ENCODE measurements around the gene RAD9B.
"Not testable (repeated sequence)": the region's sequence is repeated elsewhere in the genome, so short reads cannot be mapped to it uniquely, and the experiment has no call there.

Gene RAD9B

GRCh38 chr12:110501752-110502738 is at the start of gene RAD9B, which contains the start of gene VPS29:
RAD9B (plus strand) TSS chr12:110502331; CDS start chr12:110502338, 7 bp downstream.
VPS29 (minus strand) TSS chr12:110502111; CDS start chr12:110502051, 60 bp downstream.
- DNase-seq (ENCODE audit: low read depth), result peak; percentile 97

DNA sequence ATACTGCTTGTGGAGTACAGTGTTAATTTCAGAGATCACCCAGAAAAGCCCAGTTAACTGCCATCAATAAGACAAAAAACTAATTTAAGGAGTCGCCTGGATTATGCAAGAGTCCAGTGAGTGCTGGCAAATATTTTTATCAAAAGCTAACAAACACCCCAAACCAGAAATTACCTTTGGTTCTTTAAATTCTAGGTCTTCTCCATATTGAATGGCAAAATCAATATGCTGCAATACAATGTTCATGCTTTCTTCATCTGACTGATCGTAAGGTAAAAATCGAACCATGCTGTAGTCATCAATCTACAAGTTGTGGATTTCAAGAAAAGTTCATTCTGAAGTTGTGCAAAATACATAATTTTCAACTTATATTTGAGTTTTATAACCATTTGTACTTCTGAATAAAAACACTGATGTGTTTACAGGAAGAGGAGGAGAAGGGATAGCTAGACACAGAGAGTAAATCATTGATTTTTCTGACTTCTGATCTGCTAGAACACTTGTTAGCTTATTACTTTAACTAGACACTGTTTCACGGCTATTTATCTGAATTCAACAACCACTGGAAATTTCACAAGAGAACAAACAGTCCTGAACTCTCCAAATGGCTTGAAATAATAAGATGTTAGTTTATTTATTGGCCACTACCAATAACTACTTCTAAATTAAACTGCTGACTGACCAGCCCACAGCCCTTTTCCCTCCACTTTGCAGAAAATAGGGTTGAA is 48.4 kb upstream of the RAD9B start:
- DNase-seq (ENCODE audit: low read depth), result no peak

DNA sequence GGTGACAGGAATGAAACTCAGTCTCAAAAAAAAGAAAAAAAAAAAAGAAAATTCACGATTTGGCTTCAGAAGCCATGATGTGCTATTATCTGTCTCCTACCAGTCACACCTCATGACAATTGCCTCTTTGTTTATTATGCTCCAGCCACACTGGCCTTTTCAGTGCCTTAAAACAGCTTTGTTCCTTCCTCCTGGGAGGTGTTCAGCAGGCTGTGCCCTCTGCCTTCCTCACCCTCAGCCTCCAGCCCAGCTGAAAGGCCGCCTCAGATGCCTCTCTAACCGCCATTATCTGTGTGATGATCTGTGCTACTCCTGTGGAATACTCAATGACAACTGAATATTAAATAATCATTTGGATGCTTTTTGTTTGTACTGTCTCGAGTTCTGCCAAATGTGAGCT is 43.4 kb upstream of the RAD9B start:
- no peak for DNase-seq (ENCODE audit: low read depth)

DNA sequence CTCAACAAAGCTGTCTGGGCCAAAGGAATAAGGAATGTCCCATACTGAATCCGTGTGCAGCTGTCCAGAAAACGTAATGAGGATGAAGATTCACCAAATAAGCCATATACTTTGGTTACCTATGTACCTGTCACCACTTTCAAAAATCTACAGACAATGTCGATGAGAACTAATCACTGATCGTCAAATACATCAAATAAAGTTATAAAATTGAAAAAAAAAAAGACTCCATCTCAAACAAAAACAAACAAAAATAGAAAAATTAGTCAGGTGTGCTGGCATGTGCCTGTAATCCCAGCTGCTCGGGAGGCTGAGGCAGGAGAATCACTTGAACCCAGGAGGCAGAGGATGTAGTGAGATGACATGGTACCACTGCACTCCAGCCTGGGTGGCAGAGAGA is 40.9 kb upstream of the RAD9B start:
- not testable (repeated sequence) for DNase-seq (ENCODE audit: low read depth)

GRCh38 chr12:110465024-110465423 is 37.1 kb upstream of the RAD9B start:
- no peak for DNase-seq (ENCODE audit: low read depth)

GRCh38 chr12:110465765-110466164 is 36.4 kb upstream of the RAD9B start:
- not testable (repeated sequence) for DNase-seq (ENCODE audit: low read depth)

DNA sequence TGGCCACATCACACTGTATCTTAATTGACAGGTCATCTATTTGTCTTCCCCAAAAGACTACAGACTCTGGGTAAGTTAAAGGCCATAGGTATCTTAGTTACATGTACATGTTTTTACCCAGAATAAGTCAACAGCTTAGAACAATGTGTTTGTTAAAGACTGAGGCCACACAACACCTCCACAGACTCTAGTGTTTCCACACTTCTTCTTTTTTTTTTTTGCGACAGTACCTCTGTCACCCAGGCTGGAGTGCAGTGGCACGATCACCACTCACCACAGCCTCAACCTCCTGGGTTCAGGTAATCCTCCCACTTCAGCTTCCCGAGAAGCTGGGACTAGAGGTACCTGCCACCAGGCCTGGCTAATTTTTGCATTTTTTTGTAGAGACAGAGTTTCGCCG is 35.3 kb upstream of the RAD9B start:
- no peak for DNase-seq (ENCODE audit: low read depth)

GRCh38 chr12:110467847-110468213 is 34.3 kb upstream of the RAD9B start:
- no peak for DNase-seq (ENCODE audit: low read depth)

GRCh38 chr12:110468214-110469048 is 33.7 kb upstream of the RAD9B start, which contains the start of the genes FAM216A and GPN3:
FAM216A (plus strand) TSS chr12:110468845; CDS start chr12:110468876, 31 bp downstream.
GPN3 (minus strand) TSS chr12:110468257; CDS start chr12:110468203, 54 bp downstream.
- peak; percentile 88 for DNase-seq (ENCODE audit: low read depth)

DNA sequence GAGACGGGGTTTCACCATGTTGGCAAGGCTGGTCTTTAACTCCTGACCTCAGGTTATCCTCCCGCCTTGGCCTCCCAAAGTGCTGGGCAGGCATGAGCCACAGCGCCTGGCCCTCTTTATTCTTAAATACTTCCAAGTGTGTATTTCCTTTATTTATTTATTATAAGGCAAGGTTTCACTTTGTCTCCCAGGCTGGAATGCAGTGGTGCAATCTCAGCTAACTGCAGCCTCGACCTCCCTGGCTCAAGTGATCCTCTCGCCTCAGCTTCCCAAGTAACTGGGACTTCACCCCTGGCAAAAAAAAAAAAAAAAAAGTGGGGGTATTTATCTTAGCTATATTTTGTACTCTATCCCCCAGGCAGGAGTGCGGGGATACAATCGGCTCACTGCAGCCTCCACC is 26.7 kb upstream of the RAD9B start:
- no peak for DNase-seq (ENCODE audit: low read depth)

DNA sequence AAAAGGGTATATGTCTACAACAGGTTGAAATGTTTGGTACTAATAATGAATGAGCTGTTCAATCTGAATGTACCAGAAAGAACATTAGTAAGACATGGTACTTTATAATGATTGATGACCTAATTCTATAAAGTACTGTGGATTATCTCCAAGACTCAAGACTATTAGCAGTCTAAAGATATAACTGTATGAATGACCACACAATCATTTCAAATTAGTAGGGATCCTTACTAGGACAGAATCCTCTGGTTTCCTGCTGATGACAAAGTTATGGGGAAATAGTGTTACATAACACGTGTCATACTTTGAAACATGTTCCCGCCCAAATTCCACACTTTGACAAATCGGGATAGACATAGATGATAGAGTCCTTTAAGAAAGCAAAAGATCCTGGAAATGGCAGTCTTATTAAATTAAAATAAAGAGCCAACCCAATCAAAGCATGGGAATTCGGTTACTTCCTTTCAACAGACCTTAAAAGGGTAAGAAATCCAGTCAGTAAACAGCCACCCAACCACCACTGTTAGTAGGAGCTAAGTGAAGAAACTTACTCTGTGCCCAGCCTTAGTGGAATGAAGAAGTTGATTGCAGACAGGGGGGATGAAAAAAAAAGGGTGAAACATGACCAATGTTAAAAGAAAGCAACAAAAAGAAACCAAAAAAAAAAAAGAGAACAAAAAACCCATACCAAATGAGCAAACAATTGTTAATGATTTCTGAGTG is 3.0 kb upstream of the RAD9B start:
- DNase-seq (ENCODE audit: low read depth), result no peak

DNA sequence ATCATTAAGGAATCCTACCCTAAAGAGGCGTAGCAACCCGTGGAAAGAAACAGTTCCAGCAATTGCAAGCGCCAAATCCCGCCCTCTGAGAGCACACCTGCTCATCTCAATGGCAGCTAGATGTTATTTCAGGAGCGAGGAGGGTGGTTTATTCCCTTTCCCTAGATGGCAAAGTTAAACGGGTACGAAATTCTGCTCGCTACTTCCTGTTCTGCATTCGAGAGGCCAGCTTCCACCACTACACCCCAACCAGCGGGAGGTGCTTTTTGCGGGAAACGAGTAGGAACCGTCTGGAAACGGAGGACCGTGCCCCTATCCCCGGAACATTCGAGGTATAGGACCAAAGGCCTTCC is 756 bp upstream of the RAD9B start:
- no peak for DNase-seq (ENCODE audit: low read depth)

- DNase-seq (ENCODE audit: low read depth), result no peak
Observed at GRCh38 chr12:110503432-110503831, 1.3 kb downstream of the RAD9B start.

GRCh38 chr12:110505332-110505731 is 3.2 kb downstream of the RAD9B start:
- no peak for DNase-seq (ENCODE audit: low read depth)

- no peak for DNase-seq (ENCODE audit: low read depth)
Observed at GRCh38 chr12:110508071-110508586, 6.0 kb downstream of the RAD9B start.

- no peak for DNase-seq (ENCODE audit: low read depth)
Observed at GRCh38 chr12:110513842-110514241, 11.7 kb downstream of the RAD9B start.

GRCh38 chr12:110514363-110514762 is 12.2 kb downstream of the RAD9B start:
- DNase-seq (ENCODE audit: low read depth), result no peak

DNA sequence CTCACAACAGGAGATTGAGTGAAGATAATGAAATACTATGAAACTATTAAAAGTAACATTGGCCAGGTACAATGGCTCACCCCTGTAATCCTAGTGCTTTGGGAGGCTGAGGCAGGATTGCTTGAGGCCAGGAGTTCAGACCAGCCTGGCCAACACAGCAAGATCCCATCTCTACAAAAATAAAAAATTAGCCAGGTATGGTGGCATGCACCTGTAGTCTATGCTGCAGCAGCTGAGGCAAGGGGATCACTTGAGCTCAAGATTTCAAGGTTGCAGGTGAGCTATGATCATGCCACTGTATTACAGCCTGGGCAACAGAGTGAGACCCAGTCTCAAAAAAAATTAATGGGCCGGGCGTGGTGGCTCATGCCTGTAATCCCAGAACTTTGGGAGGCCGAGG is 14.9 kb downstream of the RAD9B start:
- DNase-seq (ENCODE audit: low read depth), result no peak

DNA sequence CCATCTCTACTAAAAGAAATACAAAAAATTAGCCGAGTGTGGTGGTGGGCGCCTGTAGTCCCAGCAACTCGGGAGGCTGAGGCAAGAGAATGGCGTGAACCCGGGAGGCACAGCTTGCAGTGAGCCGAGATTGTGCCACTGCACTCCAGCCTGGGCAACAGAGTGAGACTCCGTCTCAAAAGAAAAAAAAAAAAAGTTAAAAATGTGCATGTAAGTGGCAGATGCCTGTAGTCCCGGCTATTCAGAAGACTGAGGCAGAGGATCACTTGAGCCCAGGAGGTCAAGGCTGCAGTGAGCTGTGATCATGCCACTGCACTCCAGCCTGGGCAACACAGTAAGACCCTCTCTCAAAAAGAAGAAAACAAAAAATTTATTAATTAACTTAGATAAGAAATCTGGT is 15.9 kb downstream of the RAD9B start:
- not testable (repeated sequence) for DNase-seq (ENCODE audit: low read depth)

DNA sequence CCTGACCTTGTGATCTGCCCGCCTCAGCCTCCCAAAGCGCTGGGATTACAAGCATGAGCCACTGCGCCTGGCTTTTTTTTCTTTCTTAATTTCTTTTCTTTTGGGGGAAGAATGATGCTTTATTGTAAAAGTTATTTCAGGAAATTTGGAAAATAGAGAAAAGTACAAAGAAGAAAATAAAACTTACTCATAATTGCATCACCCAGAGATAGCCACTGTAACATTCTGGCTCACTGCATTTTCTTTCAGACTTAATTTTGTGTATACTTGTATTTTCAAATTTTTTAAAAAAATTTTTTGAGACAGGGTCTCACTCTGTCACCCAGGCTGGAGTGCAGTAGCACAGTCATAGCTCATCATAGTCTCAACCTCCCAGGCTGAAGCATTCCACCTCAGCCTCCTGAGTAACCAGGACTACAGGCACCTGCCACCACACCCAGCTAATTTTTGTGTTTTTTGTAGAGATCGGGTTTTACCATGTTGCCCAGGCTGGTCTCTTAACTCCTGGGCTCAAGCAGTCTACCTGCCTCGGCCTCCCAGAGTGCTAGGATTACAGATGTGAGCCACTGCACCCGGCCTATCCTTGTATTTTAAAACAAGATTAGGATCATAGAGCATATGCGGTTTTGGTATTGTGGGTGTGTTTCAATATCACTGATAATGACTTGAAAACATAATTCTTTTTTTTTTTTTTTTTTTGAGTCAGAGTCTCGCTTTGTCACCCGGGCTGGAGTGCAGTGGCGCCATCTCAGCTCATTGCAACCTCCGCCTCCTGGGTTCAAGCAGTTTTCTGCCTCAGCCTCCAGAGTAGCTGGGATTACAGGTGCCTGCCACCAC is 19.0 kb downstream of the RAD9B start:
- DNase-seq (ENCODE audit: low read depth), result not testable (repeated sequence)

All from stimulated activated CD8-positive, alpha-beta memory T cell treated with anti-CD3 and anti-CD28 coated beads, Interleukin-12 subunit alpha, Interleukin-12 subunit beta, amount 100 ng/mL, for 4 hours (primary cell).